ENCODE results near the gene GADD45B. TPM values are rescaled to one million over a fixed set of nuclear protein-coding genes. Genes with fewer than 3 reads are reported as not detected.

Gene GADD45B
- total RNA-seq, 1 experiment from 2014 or later, result 24.7 TPM

DNA sequence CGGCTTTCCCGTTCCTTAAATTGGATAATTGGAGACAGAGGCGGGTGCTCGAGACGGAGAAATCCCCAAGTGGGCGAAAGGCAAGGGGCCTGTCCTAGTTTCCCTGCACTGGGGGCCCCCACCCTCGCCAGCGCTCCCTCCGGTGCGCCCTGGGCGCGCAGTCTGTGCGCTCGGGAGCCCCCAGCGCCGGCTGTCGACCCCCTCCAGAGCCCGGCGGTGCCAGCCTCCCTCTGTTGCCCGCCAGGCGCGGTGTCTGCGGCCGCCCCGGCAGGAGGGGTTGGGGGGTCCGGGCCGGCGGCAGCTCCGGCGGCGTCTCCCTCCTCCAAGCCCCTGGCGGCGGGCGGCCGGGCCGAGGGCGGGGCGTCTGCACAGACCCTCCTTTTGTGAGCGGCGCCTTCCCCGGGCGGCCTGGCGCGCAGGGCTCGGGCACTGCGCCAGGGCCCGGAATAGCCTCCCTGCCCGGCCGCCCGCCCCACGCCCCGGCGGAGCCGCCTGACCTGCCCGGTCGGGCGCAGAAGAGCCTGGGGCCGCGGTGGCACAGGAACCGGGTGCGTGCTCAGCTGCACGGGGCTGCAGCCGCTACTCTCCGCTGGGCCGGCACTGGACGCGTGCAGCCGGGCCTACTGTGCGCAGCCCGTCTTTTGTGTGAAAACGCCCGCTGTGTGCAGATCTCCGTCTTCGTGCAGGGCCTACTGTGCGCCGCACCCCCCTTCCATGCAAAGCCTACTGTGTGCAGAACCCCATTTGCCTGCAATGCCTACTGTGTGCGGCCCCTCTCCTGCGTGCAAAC lies 13.2 kb downstream of the GADD45B start:
- no peaks in the 10 kb centered on the region for H4K20me1 ChIP-seq (ENCODE audit: insufficient read depth)
- intact Hi-C loops (cut with micrococcal nuclease; ENCODE audit: unreplicated experiment), result no loop called here

DNA sequence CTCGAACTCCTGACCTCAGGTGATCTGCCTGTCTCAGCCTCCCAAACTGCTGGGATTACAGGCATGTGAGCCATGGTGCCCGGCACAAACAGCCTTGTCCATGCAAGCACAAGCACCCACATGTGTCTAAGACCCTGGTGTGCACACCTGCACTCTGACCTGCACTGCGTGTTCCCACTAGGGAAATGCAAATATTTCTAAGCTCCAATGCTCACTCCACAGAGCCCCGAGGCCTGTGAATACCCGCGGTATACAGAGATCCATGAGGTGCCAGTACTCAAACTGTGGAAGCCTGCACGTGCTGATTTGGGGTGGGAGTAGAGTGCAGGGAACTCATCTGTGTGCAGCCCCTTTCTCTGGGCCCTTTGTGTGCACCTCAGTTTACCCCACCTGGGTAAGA lies 14.7 kb downstream of the GADD45B start:
- H3K27ac ChIP-seq, result peak overlapping the region; percentile 55
- peaks cover 21% of the 10 kb centered on the region for H3K4me1 ChIP-seq (replicated peaks; ENCODE audit: insufficient read depth)
- no peaks in the 10 kb centered on the region for H3K79me2 ChIP-seq (ENCODE audit: low read depth)
- no peak for DNase-seq
- ChIA-PET POLR2A (ENCODE audit: unreplicated experiment) (no interaction called here), CTCF (no interaction called here)
- no peak for TF ChIP-seq EZH2 (IDR thresholded peaks at IDR 0.05; ENCODE audit: low read depth)
- TF ChIP-seq, protein P1, sequence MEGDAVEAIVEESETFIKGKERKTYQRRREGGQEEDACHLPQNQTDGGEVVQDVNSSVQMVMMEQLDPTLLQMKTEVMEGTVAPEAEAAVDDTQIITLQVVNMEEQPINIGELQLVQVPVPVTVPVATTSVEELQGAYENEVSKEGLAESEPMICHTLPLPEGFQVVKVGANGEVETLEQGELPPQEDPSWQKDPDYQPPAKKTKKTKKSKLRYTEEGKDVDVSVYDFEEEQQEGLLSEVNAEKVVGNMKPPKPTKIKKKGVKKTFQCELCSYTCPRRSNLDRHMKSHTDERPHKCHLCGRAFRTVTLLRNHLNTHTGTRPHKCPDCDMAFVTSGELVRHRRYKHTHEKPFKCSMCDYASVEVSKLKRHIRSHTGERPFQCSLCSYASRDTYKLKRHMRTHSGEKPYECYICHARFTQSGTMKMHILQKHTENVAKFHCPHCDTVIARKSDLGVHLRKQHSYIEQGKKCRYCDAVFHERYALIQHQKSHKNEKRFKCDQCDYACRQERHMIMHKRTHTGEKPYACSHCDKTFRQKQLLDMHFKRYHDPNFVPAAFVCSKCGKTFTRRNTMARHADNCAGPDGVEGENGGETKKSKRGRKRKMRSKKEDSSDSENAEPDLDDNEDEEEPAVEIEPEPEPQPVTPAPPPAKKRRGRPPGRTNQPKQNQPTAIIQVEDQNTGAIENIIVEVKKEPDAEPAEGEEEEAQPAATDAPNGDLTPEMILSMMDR (conservative IDR thresholded peaks at IDR 0.05), result no peak
- peak overlapping the region; percentile 60 for H3K4me2 ChIP-seq
- no peaks in the 10 kb centered on the region for H3K9me2 ChIP-seq (ENCODE audit: insufficient read depth)
- peaks cover 24% of the 10 kb centered on the region; the same call in 1 of the 2 replicates for H3F3A ChIP-seq (ENCODE audit: insufficient read depth, low read depth)
- no peaks in the 10 kb centered on the region for H3K36me3 ChIP-seq (ENCODE audit: low read depth)
- H2AFZ ChIP-seq, result no peak overlapping the region
- no peaks in the 10 kb centered on the region for H4K20me1 ChIP-seq (ENCODE audit: insufficient read depth)
- intact Hi-C loops (cut with micrococcal nuclease; ENCODE audit: unreplicated experiment), result loop anchor here (1.0 to 2.0 kb wide), 2 partner anchors 14 to 50 kb away; partner anchors contain the start of gene GADD45B
- H3K9me3 ChIP-seq (ENCODE audit: insufficient read depth, low read depth), result no peaks in the 10 kb centered on the region
- H3K4me3 ChIP-seq, result no peak overlapping the region
- no TSS peak for BruUV-seq (replicated peaks)
- H3K27me3 ChIP-seq (ENCODE audit: insufficient read depth, low read depth), result no peaks in the 10 kb centered on the region

More for the DNA sequence above, 13.2 kb downstream of the GADD45B start:
- Histone ChIP-seq H3K36me3 (ENCODE audit: low read depth) (no peaks in the 10 kb centered on the region), H2AFZ (no peak overlapping the region), H3K27me3 (ENCODE audit: insufficient read depth, low read depth) (no peaks in the 10 kb centered on the region), H3K79me2 (ENCODE audit: low read depth) (no peaks in the 10 kb centered on the region), H3K4me2 (no peak overlapping the region; the same call in 1 of the 2 replicates), H3K9me2 (ENCODE audit: insufficient read depth) (no peaks in the 10 kb centered on the region), H3K9me3 (ENCODE audit: insufficient read depth, low read depth) (no peaks in the 10 kb centered on the region), H3K27ac (no peak overlapping the region), H3F3A (ENCODE audit: insufficient read depth, low read depth) (peaks cover 24% of the 10 kb centered on the region; the same call in 1 of the 2 replicates), H3K4me1 (replicated peaks; ENCODE audit: insufficient read depth) (peaks cover 18% of the 10 kb centered on the region), H3K4me3 (no peak overlapping the region)
- peak in 1 of 2 experiments; percentile 57 for DNase-seq
- BruUV-seq (replicated peaks), result no TSS peak
- no peak for TF ChIP-seq EZH2 (IDR thresholded peaks at IDR 0.05; ENCODE audit: low read depth)
- TF ChIP-seq, protein P1 (conservative IDR thresholded peaks at IDR 0.05), result no peak
- POLR2A ChIA-PET (ENCODE audit: unreplicated experiment), result interaction anchor here (0.7 kb wide), 1 partner anchor 54 kb away, joined by 3 read pairs; no protein-coding TSS in a partner anchor
- CTCF ChIA-PET, result interaction anchor here (0.6 kb wide), 1 partner anchor 25 kb away, joined by 4 read pairs; no protein-coding TSS in a partner anchor

DNA sequence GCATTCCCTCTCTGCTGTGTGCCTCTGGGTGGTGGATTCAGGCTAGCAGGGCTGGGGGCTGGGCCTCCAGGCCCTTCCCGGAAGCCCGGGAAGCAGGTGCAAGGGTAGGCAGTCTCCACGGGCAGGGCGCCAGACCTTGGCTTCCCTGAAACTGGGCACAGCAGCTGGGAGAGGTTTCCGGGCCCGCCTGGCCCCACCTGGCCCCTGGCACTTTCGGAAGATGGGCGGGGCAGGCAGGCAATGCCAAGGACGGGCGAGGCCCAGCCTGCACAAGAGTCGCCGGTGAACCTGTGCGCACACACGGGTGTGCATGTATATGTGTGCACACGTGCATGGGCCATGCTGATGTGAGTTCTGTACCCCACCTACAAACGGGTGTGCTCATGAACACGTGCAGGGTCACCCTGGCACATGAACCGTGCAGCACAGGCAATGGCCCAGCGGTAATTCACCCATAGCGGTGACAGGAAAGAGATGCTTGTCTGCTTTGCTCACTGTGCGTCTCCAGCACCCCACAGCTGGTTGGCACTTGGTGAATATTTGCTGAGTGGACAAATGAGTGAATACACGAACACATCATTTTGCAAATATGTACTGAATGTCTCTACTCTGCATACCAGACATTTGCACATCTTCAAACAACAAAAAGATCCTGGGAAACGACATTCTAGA lies 15.3 kb downstream of the GADD45B start:
- H3K9me2 ChIP-seq (ENCODE audit: insufficient read depth), result no peaks in the 10 kb centered on the region
- no peak for TF ChIP-seq EZH2 (IDR thresholded peaks at IDR 0.05; ENCODE audit: low read depth)
- H2AFZ ChIP-seq, result no peak overlapping the region
- peaks cover 30% of the 10 kb centered on the region; the same call in 1 of the 2 replicates for H3F3A ChIP-seq (ENCODE audit: insufficient read depth, low read depth)
- POLR2A ChIA-PET (ENCODE audit: unreplicated experiment), result no interaction called here
- intact Hi-C loops (cut with micrococcal nuclease; ENCODE audit: unreplicated experiment), result loop anchor here (1.0 to 2.0 kb wide), 2 partner anchors 14 to 49 kb away; partner anchors contain the start of gene GADD45B
- H3K36me3 ChIP-seq (ENCODE audit: low read depth), result no peaks in the 10 kb centered on the region
- no peaks in the 10 kb centered on the region for H4K20me1 ChIP-seq (ENCODE audit: insufficient read depth)
- H3K27me3 ChIP-seq (ENCODE audit: insufficient read depth, low read depth), result no peaks in the 10 kb centered on the region
- CTCF ChIA-PET, result interaction anchor here (0.6 kb wide), 1 partner anchor 88 kb away, joined by 3 read pairs; no protein-coding TSS in a partner anchor
- peak overlapping the region; percentile 60 for H3K4me2 ChIP-seq
- DNase-seq, result peak; percentile 81 to 83
- H3K27ac ChIP-seq, result peak overlapping the region; percentile 55
- peaks cover 27% of the 10 kb centered on the region for H3K4me1 ChIP-seq (replicated peaks; ENCODE audit: insufficient read depth)
- no peaks in the 10 kb centered on the region for H3K9me3 ChIP-seq (ENCODE audit: insufficient read depth, low read depth)
- no peak overlapping the region for H3K4me3 ChIP-seq
- no TSS peak for BruUV-seq (replicated peaks)
- no peaks in the 10 kb centered on the region for H3K79me2 ChIP-seq (ENCODE audit: low read depth)
